Stimulated activated CD4-positive, alpha-beta T cell treated with anti-CD3 and anti-CD28 coated beads, Interleukin-15, amount 100 ng/mL, for 24 hours (primary cell): ENCODE measurements around the gene GUCA1A.
"Not testable (repeated sequence)": the region's sequence is repeated elsewhere in the genome, so short reads cannot be mapped to it uniquely, and the experiment has no call there.

Source experiments
- DNase-seq: peaks from one replicate; pipeline ENCODE4 v3.0.0-alpha.2; 2020

Gene GUCA1A

DNA sequence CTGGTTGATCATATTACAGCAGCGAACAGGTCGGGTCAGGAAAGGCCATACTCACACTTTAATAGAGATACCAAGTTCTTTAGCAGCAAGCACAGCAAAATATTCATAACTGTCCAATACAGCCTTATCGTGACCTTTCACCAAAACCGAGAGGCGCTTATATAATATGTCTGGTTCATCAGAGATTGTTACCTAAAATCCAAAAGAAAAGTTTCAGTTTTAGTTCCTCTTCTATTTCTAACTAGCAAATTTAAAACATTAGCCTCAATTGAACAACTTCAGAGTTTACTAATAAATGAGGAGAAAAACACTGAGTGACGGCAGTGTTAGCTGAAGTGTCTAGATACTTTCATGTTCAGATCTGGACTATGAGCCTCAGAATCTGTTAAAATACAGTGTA lies 38.6 kb downstream of the GUCA1A start:
- no peak for DNase-seq

GRCh38 chr6:42212442-42212841 lies 39.3 kb downstream of the GUCA1A start:
- no peak for DNase-seq

DNA sequence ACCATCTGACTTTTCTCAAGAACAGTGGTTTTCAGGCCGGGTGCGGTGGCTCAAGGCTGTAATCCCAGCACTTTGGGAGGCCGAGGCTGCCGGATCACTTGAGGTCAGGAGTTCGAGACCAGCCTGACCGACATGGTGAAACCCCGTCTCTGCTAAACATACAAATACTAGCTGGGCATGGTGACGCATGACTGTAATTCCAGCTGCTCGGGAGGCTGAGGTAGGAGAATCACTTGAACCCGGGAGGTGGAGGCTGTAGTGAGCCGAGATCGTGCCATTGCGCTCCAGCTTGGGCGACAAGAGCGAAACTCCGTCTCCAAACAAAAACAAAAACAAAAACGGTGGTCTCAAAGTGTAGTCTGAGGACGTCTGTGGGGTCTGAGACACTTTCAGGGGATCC lies 43.3 kb downstream of the GUCA1A start:
- DNase-seq, result not testable (repeated sequence)

GRCh38 chr6:42217157-42217518 lies 44.0 kb downstream of the GUCA1A start:
- DNase-seq, result no peak

- DNase-seq, result peak; percentile 93
These were observed 44.6 kb downstream of the GUCA1A start, which contains the start of gene MRPS10 for GRCh38 chr6:42217519-42218367. Gene MRPS10, minus strand, starts transcription at chr6:42217861. Its CDS starts 12 bp downstream, at chr6:42217849.

DNA sequence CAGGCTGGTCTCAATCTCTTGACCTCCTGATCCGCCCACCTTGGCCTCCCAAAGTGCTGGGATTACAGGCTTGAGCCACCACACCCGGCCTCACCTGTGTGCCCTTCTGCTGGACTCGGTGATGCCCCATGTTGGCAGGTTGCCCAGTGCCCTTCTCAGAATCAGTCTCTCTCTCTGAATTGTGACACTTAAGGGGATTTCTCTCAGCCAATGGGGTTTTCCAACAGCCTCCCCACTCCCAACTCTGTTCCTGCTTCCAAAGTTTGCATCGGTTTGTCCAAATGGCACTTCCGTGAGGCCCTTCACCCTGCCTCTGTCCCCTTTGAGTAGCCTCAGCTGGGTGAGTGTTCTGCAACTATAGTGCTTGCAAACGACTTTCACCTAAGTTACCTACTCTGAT lies 47.6 kb downstream of the GUCA1A start:
- DNase-seq, result no peak

DNA sequence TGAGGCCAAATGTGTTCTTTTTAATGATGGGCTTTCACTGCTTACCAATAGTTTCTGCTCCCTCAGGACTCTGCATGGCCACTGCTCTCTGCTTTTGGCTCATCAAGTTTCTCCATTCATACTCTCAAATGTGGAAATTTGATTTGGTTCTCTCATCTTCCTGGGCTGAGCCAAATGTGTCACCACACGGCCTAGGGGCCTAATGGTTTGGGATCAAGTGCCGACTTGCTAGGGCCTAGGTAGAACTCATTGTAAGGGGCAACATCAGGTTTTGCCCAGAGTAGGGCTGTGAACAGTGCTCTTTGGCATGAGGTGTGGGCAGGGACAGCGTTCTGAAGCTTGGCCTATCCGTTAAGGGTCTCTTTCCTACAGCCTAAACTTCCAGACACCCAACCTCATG lies 48.4 kb downstream of the GUCA1A start:
- no peak for DNase-seq

DNA sequence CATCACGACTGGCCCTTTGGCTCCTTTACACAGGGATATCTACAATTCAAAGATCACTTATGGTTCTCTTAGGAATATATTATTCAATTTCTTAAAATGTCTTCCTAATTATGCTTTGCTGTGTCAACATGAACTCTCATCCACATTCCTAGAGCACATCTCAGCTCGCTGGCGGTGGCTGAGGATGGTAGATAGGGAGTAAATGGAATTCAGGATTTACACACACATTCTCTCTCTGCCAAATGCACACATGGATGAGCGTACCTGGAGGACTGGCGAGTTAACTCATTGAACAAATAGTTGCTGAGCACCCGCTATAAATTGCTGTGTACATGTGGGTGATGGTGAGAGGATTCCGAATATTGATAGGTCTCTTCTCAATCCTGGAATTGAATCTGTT lies 49.3 kb downstream of the GUCA1A start:
- DNase-seq, result no peak

DNA sequence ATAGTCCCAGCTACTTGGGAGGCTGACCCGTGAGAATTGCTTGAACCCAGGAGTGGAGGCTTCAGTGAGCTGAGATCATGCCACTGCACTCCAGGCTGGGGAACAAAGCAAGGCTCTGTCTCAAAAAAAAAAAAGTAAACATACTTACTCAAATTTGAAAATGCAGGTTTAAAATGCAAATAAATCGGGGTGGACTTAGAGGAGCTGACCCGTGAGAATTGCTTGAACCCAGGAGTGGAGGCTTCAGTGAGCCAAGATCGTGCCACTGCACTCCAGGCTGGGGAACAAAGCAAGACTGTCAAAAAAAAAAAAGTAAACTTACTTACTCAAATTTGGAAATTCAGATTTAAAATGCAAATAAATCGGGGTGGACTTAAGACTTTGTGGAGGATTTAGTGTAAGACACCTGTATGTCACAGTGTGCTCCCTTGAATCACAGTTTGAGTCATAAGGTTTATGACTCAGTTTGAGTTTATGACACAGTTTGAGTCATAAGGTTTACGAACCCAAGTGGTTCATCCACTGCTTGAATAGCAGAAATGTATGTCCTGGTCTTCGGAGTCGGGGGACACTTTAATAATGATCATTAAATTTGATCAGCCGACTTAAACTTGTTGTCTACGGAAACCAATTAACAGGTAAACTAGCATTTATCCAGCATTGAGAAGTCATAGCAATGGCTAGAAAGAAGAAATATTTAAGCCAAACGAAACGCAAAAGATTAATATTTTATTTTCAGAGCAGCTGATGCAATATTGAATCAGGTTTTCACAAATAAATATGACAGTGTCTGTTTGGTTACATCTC lies 51.3 kb downstream of the GUCA1A start:
- DNase-seq, result peak; percentile 15

- DNase-seq, result no peak
These were observed 51.8 kb downstream of the GUCA1A start for GRCh38 chr6:42225029-42225339.

GRCh38 chr6:42225419-42225818 lies 52.3 kb downstream of the GUCA1A start:
- DNase-seq, result no peak

- DNase-seq, result no peak
These were observed 53.0 kb downstream of the GUCA1A start for GRCh38 chr6:42226161-42226611.

- DNase-seq, result no peak
These were observed 53.5 kb downstream of the GUCA1A start for GRCh38 chr6:42226645-42227143.

- DNase-seq, result no peak
These were observed 54.1 kb downstream of the GUCA1A start for GRCh38 chr6:42227173-42227850.

- no peak for DNase-seq
These were observed 55.1 kb downstream of the GUCA1A start for GRCh38 chr6:42228305-42228704.
